ENCODE results near the gene CNP.

Gene CNP

DNA sequence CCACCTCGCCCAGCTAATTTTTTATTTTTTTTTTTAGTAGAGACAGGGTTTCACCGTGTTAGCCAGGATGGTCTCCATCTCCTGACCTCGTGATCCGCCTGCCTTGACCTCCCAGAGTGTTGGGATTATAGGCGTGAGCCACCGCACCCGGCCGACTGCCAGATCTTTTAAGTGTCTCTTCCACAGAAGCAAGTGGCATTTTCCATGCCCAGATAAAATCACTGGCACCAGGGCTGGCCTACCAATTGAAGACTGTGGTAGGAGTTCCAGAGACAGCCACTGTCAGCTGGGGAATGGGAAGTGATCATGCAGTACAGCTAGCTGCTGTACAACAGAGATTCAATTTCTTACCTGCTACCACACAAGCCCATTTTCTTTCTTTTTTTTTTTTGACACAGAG, 17.9 kb downstream of the CNP start:
- Histone ChIP-seq H3K4me2 (ENCODE audit: insufficient read depth, low read length) (no peak overlapping the region), H3K27ac (ENCODE audit: low read length) (no peak overlapping the region), H3K4me3 (ENCODE audit: low read depth in 1 of 2, low read length in 2 of 2) (no peak overlapping the region), H3K36me3 (ENCODE audit: insufficient read depth, low read length) (peaks cover 96% of the 10 kb centered on the region), H3K79me2 (ENCODE audit: insufficient read depth, low read length) (no peaks in the 10 kb centered on the region), H3K9ac (ENCODE audit: low read depth, low read length) (no peak overlapping the region), H4K20me1 (ENCODE audit: insufficient read depth, low read length) (0 out of 2 replicates have a peak, but pooled peaks cover 2% of the 10 kb centered on the region), H2AFZ (ENCODE audit: low read depth, low read length) (no peak overlapping the region), H3K9me3 (ENCODE audit: insufficient read depth, low read length, severe bottlenecking) (no peaks in the 10 kb centered on the region), H3K4me1 (ENCODE audit: insufficient read depth, low read length) (no peaks in the 10 kb centered on the region), H3K27me3 (ENCODE audit: insufficient read depth, low read length, poor library complexity) (no peaks in the 10 kb centered on the region)
- DNase-seq, result no peak
- TF ChIP-seq EZH2 (IDR thresholded peaks at IDR 0.05; ENCODE audit: borderline replicate concordance, low read depth, low read length, severe bottlenecking), result no peak
- TF ChIP-seq, protein P1, sequence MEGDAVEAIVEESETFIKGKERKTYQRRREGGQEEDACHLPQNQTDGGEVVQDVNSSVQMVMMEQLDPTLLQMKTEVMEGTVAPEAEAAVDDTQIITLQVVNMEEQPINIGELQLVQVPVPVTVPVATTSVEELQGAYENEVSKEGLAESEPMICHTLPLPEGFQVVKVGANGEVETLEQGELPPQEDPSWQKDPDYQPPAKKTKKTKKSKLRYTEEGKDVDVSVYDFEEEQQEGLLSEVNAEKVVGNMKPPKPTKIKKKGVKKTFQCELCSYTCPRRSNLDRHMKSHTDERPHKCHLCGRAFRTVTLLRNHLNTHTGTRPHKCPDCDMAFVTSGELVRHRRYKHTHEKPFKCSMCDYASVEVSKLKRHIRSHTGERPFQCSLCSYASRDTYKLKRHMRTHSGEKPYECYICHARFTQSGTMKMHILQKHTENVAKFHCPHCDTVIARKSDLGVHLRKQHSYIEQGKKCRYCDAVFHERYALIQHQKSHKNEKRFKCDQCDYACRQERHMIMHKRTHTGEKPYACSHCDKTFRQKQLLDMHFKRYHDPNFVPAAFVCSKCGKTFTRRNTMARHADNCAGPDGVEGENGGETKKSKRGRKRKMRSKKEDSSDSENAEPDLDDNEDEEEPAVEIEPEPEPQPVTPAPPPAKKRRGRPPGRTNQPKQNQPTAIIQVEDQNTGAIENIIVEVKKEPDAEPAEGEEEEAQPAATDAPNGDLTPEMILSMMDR (IDR thresholded peaks at IDR 0.05; ENCODE audit: borderline replicate concordance, extremely low read depth, low read length, poor library complexity, severe bottlenecking), result no peak
- no peak for ATAC-seq (ENCODE audit: insufficient read depth, low read depth)

DNA sequence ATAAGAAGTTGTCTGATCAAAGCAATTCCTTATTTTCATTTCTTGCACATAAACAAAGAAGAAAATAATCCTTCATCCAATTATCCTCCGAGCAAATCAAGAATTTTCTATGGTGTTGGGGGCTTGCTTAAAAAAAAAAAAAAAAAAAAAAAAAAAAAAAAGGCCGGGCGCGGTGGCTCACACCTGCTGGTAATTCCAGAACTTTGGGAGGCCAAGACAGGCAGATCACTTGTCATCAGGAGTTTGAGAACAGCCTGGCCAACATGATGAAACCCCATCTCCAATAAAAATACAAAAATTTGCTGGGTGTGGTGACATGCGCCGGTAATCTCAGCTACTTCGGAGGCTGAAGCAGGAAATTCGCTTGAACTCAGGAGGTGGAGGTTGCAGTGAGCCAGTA, 19.3 kb downstream of the CNP start:
- no peak overlapping the region for H3K4me3 ChIP-seq (ENCODE audit: low read depth in 1 of 2, low read length in 2 of 2)
- H3K4me1 ChIP-seq (ENCODE audit: insufficient read depth, low read length), result no peaks in the 10 kb centered on the region
- peaks cover 96% of the 10 kb centered on the region for H3K36me3 ChIP-seq (ENCODE audit: insufficient read depth, low read length)
- no peak for ATAC-seq (ENCODE audit: insufficient read depth, low read depth)
- no peak overlapping the region for H3K4me2 ChIP-seq (ENCODE audit: insufficient read depth, low read length)
- no peaks in the 10 kb centered on the region for H3K27me3 ChIP-seq (ENCODE audit: insufficient read depth, low read length, poor library complexity)
- no peak overlapping the region for H3K9ac ChIP-seq (ENCODE audit: low read depth, low read length)
- no peak overlapping the region for H3K27ac ChIP-seq (ENCODE audit: low read length)
- no peaks in the 10 kb centered on the region for H3K9me3 ChIP-seq (ENCODE audit: insufficient read depth, low read length, severe bottlenecking)
- H3K79me2 ChIP-seq (ENCODE audit: insufficient read depth, low read length), result no peaks in the 10 kb centered on the region
- 0 out of 2 replicates have a peak, but pooled peaks cover 2% of the 10 kb centered on the region for H4K20me1 ChIP-seq (ENCODE audit: insufficient read depth, low read length)
- H2AFZ ChIP-seq (ENCODE audit: low read depth, low read length), result no peak overlapping the region
- no peak for DNase-seq
- no peak for TF ChIP-seq EZH2 (IDR thresholded peaks at IDR 0.05; ENCODE audit: borderline replicate concordance, low read depth, low read length, severe bottlenecking)
- TF ChIP-seq, protein P1 (IDR thresholded peaks at IDR 0.05; ENCODE audit: borderline replicate concordance, extremely low read depth, low read length, poor library complexity, severe bottlenecking), result no peak

DNA sequence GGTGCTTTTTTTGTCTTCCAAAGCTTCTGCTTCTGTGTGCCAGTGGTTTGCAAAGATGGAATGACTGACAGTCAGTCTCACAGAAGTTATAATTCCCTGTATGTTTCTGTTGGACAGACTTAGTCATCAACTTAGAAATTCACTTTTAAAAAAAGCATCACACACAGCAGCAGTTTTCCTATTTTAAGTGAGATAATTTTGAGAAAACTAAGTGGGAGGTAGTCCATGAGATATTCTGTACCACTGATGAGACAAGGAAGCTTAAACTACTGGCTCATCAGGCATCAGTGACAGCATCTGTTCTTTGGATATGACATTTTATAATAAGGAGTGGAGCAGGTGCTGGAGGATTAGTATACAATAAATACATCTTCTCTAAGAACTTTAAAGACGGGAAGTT, 20.0 kb downstream of the CNP start:
- ATAC-seq (ENCODE audit: insufficient read depth, low read depth) (no peak), DNase-seq (no peak)
- H3K9ac ChIP-seq (ENCODE audit: low read depth, low read length), result no peak overlapping the region
- no peak overlapping the region for H3K4me2 ChIP-seq (ENCODE audit: insufficient read depth, low read length)
- H3K27me3 ChIP-seq (ENCODE audit: insufficient read depth, low read length, poor library complexity), result no peaks in the 10 kb centered on the region
- H3K36me3 ChIP-seq (ENCODE audit: insufficient read depth, low read length), result peaks cover 96% of the 10 kb centered on the region
- H3K79me2 ChIP-seq (ENCODE audit: insufficient read depth, low read length), result no peaks in the 10 kb centered on the region
- no peak overlapping the region for H2AFZ ChIP-seq (ENCODE audit: low read depth, low read length)
- no peaks in the 10 kb centered on the region for H3K9me3 ChIP-seq (ENCODE audit: insufficient read depth, low read length, severe bottlenecking)
- H4K20me1 ChIP-seq (ENCODE audit: insufficient read depth, low read length), result 0 out of 2 replicates have a peak, but pooled peaks cover 2% of the 10 kb centered on the region
- TF ChIP-seq EZH2 (IDR thresholded peaks at IDR 0.05; ENCODE audit: borderline replicate concordance, low read depth, low read length, severe bottlenecking), result no peak
- TF ChIP-seq, protein P1 (IDR thresholded peaks at IDR 0.05; ENCODE audit: borderline replicate concordance, extremely low read depth, low read length, poor library complexity, severe bottlenecking), result no peak
- no peaks in the 10 kb centered on the region for H3K4me1 ChIP-seq (ENCODE audit: insufficient read depth, low read length)
- H3K4me3 ChIP-seq (ENCODE audit: low read depth in 1 of 2, low read length in 2 of 2), result no peak overlapping the region
- H3K27ac ChIP-seq (ENCODE audit: low read length), result no peak overlapping the region

DNA sequence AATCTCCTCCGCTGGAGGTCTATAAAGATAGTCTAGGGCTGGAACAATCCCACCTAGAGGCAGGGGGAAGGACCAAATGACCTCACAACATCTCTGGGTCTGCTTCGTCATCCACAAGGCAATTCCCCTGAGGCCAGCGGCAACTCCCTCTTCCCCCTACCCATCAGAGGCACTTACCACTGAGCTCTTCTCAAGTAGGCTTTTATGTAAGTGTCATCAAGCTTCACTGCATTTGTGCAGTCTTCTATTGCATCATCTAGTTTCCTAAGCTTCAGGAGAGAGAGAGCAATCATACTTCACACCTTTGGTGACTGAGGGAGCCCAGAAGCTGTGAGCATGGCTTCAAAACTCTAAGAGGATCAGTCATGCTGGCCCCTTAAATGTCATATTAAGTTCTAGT, 21.0 kb downstream of the CNP start:
- Histone ChIP-seq H3K36me3 (ENCODE audit: insufficient read depth, low read length) (peaks cover 96% of the 10 kb centered on the region), H3K9me3 (ENCODE audit: insufficient read depth, low read length, severe bottlenecking) (no peaks in the 10 kb centered on the region), H3K79me2 (ENCODE audit: insufficient read depth, low read length) (0 out of 2 replicates have a peak, but pooled peaks cover 1% of the 10 kb centered on the region), H3K27ac (ENCODE audit: low read length) (no peak overlapping the region), H3K27me3 (ENCODE audit: insufficient read depth, low read length, poor library complexity) (no peaks in the 10 kb centered on the region), H2AFZ (ENCODE audit: low read depth, low read length) (no peak overlapping the region), H4K20me1 (ENCODE audit: insufficient read depth, low read length) (0 out of 2 replicates have a peak, but pooled peaks cover 2% of the 10 kb centered on the region), H3K4me3 (ENCODE audit: low read depth in 1 of 2, low read length in 2 of 2) (no peak overlapping the region), H3K4me1 (ENCODE audit: insufficient read depth, low read length) (no peaks in the 10 kb centered on the region), H3K4me2 (ENCODE audit: insufficient read depth, low read length) (no peak overlapping the region), H3K9ac (ENCODE audit: low read depth, low read length) (no peak overlapping the region)
- DNase-seq, result no peak
- no peak for ATAC-seq (ENCODE audit: insufficient read depth, low read depth)
- TF ChIP-seq, protein P1 (IDR thresholded peaks at IDR 0.05; ENCODE audit: borderline replicate concordance, extremely low read depth, low read length, poor library complexity, severe bottlenecking), result no peak
- TF ChIP-seq EZH2 (IDR thresholded peaks at IDR 0.05; ENCODE audit: borderline replicate concordance, low read depth, low read length, severe bottlenecking), result no peak

Measured in DND-41 (cell line).